Measurements from ENCODE around the gene LANCL3.

LANCL3 gene

DNA sequence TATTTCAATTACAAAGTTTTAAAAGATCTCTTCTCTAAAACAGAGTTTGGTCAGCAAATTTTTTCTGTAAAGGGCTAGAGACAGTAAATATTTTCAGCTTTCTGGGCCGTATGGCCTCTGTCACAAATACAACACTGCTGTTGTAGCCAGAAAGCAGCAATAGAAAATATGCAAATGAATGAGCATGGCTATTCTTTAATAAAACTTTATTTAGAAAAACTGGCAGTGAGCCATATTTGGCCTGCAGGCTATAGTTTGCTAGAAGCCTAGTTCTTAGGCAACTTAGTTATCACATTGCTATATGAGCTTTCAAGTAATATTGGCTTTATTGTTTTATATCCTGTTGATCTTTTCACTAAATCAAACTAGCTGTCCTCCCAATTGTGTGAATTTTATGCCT lies 87.6 kb downstream of the LANCL3 start:
- Histone ChIP-seq H3K79me2 (ENCODE audit: control insufficient read depth, insufficient read depth, low read length) (no peaks in the 10 kb centered on the region), H2BK5ac (ENCODE audit: low read length) (no peak overlapping the region), H3K9ac (ENCODE audit: low read length) (no peak overlapping the region), H2AK5ac (ENCODE audit: low read length) (no peak overlapping the region), H3K18ac (ENCODE audit: low read length) (no peak overlapping the region), H3K4me1 (ENCODE audit: control insufficient read depth, low read depth, low read length) (no peaks in the 10 kb centered on the region), H3K4ac (ENCODE audit: low read depth, low read length) (no peak overlapping the region), H3K27ac (ENCODE audit: low read depth, low read length) (no peak overlapping the region), H3K27me3 (ENCODE audit: insufficient read depth, low read length, poor library complexity) (no peaks in the 10 kb centered on the region), H3K4me3 (ENCODE audit: low read length) (no peak overlapping the region), H2BK15ac (replicated peaks; ENCODE audit: low read depth) (no peak overlapping the region), H4K5ac (ENCODE audit: low read length) (no peak overlapping the region), H3K4me2 (ENCODE audit: low read length) (no peak overlapping the region), H2BK120ac (ENCODE audit: low read depth, low read length) (no peak overlapping the region), H4K8ac (ENCODE audit: low read depth, low read length) (no peak overlapping the region), H3K23ac (ENCODE audit: low read length) (no peak overlapping the region), H3K79me1 (ENCODE audit: low read length) (no peaks in the 10 kb centered on the region), H3K56ac (ENCODE audit: low read length) (no peak overlapping the region), H3K36me3 (ENCODE audit: control insufficient read depth, insufficient read depth, low read length) (no peaks in the 10 kb centered on the region)
- no peak for DNase-seq
- no CpG with 5 or more reads among the region's 1 CpG for WGBS (ENCODE audit: extremely low coverage, insufficient coverage, low lambda C conversion rate)

GRCh38 chrX:37662181-37662580 lies 90.7 kb downstream of the LANCL3 start:
- no peak overlapping the region for H4K8ac ChIP-seq (ENCODE audit: low read depth, low read length)
- H2BK5ac ChIP-seq (ENCODE audit: low read length) = no peak overlapping the region
- H2BK120ac ChIP-seq (ENCODE audit: low read depth, low read length) = no peak overlapping the region
- H3K4ac ChIP-seq (ENCODE audit: low read depth, low read length) = no peak overlapping the region
- H3K27ac ChIP-seq (ENCODE audit: low read depth, low read length) = no peak overlapping the region
- no peaks in the 10 kb centered on the region for H3K79me2 ChIP-seq (ENCODE audit: control insufficient read depth, insufficient read depth, low read length)
- no peak overlapping the region for H3K9ac ChIP-seq (ENCODE audit: low read length)
- H4K5ac ChIP-seq (ENCODE audit: low read length) = no peak overlapping the region
- no peaks in the 10 kb centered on the region for H3K27me3 ChIP-seq (ENCODE audit: insufficient read depth, low read length, poor library complexity)
- no peak overlapping the region for H2BK15ac ChIP-seq (replicated peaks; ENCODE audit: low read depth)
- no peak overlapping the region for H2AK5ac ChIP-seq (ENCODE audit: low read length)
- H3K4me3 ChIP-seq (ENCODE audit: low read length) = no peak overlapping the region
- no peak overlapping the region for H3K56ac ChIP-seq (ENCODE audit: low read length)
- WGBS (ENCODE audit: extremely low coverage, insufficient coverage, low lambda C conversion rate) = no CpG with 5 or more reads among the region's 4 CpGs
- no peaks in the 10 kb centered on the region for H3K36me3 ChIP-seq (ENCODE audit: control insufficient read depth, insufficient read depth, low read length)
- H3K4me2 ChIP-seq (ENCODE audit: low read length) = no peak overlapping the region
- H3K23ac ChIP-seq (ENCODE audit: low read length) = no peak overlapping the region
- H3K4me1 ChIP-seq (ENCODE audit: control insufficient read depth, low read depth, low read length) = no peaks in the 10 kb centered on the region
- no peak overlapping the region for H3K18ac ChIP-seq (ENCODE audit: low read length)
- no peak for DNase-seq
- H3K79me1 ChIP-seq (ENCODE audit: low read length) = no peaks in the 10 kb centered on the region

DNA sequence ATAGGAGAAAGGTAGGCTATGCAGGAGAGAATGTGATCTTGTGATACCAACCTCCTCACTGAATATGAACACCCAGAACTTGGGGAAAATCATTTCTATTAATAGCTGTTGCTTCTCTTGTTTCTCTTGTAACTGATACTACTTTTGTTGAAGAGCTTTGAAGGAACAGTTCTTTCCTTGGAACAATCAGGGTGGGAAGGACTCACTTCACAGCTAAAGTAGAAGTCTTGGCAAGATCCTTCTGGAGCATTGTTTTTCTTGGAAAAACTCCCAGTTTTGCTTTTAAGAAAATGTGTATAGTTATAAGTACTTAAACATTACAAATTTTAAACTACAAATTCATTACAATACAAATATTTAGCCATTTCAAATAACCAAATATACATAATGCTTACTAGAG lies 95.1 kb downstream of the LANCL3 start:
- H2BK120ac ChIP-seq (ENCODE audit: low read depth, low read length) = no peak overlapping the region
- no peak overlapping the region for H3K4me2 ChIP-seq (ENCODE audit: low read length)
- H3K23ac ChIP-seq (ENCODE audit: low read length) = no peak overlapping the region

DNA sequence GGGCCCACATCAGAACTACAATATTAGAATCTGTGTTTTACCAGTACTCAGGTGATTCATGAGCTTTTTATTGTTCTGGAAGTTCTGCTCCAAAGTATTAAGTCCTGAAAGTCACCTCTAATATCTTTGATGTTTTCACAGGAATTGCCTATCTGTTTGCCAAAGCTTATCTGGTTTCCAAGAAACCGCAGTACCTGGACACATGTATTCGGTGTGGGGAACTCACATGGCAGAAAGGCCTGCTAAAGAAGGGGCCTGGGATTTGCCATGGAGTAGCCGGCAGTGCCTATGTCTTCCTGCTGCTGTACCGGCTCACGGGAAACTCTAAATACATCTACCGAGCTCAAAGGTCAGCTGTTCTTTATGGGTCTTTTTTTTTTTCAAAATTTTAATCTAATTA lies 95.7 kb downstream of the LANCL3 start:
- Histone ChIP-seq H2BK15ac (replicated peaks; ENCODE audit: low read depth) (no peak overlapping the region), H3K4ac (ENCODE audit: low read depth, low read length) (no peak overlapping the region), H3K4me3 (ENCODE audit: low read length) (no peak overlapping the region), H3K56ac (ENCODE audit: low read length) (no peak overlapping the region), H2BK5ac (ENCODE audit: low read length) (no peak overlapping the region), H3K23ac (ENCODE audit: low read length) (no peak overlapping the region), H3K27ac (ENCODE audit: low read depth, low read length) (no peak overlapping the region), H3K36me3 (ENCODE audit: control insufficient read depth, insufficient read depth, low read length) (no peaks in the 10 kb centered on the region), H3K9ac (ENCODE audit: low read length) (no peak overlapping the region), H3K4me2 (ENCODE audit: low read length) (no peak overlapping the region), H2AK5ac (ENCODE audit: low read length) (no peak overlapping the region), H4K8ac (ENCODE audit: low read depth, low read length) (no peak overlapping the region), H3K18ac (ENCODE audit: low read length) (no peak overlapping the region), H3K27me3 (ENCODE audit: insufficient read depth, low read length, poor library complexity) (no peaks in the 10 kb centered on the region), H3K79me1 (ENCODE audit: low read length) (no peaks in the 10 kb centered on the region), H3K4me1 (ENCODE audit: control insufficient read depth, low read depth, low read length) (no peaks in the 10 kb centered on the region), H4K5ac (ENCODE audit: low read length) (no peak overlapping the region), H2BK120ac (ENCODE audit: low read depth, low read length) (no peak overlapping the region), H3K79me2 (ENCODE audit: control insufficient read depth, insufficient read depth, low read length) (no peaks in the 10 kb centered on the region)
- no peak for DNase-seq
- no CpG with 5 or more reads among the region's 6 CpGs for WGBS (ENCODE audit: extremely low coverage, insufficient coverage, low lambda C conversion rate)

More for the DNA sequence above, 95.1 kb downstream of the LANCL3 start:
- Histone ChIP-seq H3K4me1 (ENCODE audit: control insufficient read depth, low read depth, low read length) (no peaks in the 10 kb centered on the region), H4K8ac (ENCODE audit: low read depth, low read length) (no peak overlapping the region), H3K79me1 (ENCODE audit: low read length) (no peaks in the 10 kb centered on the region), H4K5ac (ENCODE audit: low read length) (no peak overlapping the region), H3K9ac (ENCODE audit: low read length) (no peak overlapping the region), H2BK5ac (ENCODE audit: low read length) (no peak overlapping the region), H3K36me3 (ENCODE audit: control insufficient read depth, insufficient read depth, low read length) (no peaks in the 10 kb centered on the region), H3K18ac (ENCODE audit: low read length) (no peak overlapping the region), H3K79me2 (ENCODE audit: control insufficient read depth, insufficient read depth, low read length) (no peaks in the 10 kb centered on the region), H3K56ac (ENCODE audit: low read length) (no peak overlapping the region), H3K27ac (ENCODE audit: low read depth, low read length) (no peak overlapping the region), H3K4ac (ENCODE audit: low read depth, low read length) (no peak overlapping the region), H2BK15ac (replicated peaks; ENCODE audit: low read depth) (no peak overlapping the region), H3K27me3 (ENCODE audit: insufficient read depth, low read length, poor library complexity) (no peaks in the 10 kb centered on the region), H2AK5ac (ENCODE audit: low read length) (no peak overlapping the region), H3K4me3 (ENCODE audit: low read length) (no peak overlapping the region)
- DNase-seq = no peak

GRCh38 chrX:37672563-37672962 lies 101.1 kb downstream of the LANCL3 start:
- H3K79me1 ChIP-seq (ENCODE audit: low read length) = no peaks in the 10 kb centered on the region
- H2BK5ac ChIP-seq (ENCODE audit: low read length) = no peak overlapping the region
- H3K4me1 ChIP-seq (ENCODE audit: control insufficient read depth, low read depth, low read length) = no peaks in the 10 kb centered on the region
- no peaks in the 10 kb centered on the region for H3K79me2 ChIP-seq (ENCODE audit: control insufficient read depth, insufficient read depth, low read length)
- H3K27ac ChIP-seq (ENCODE audit: low read depth, low read length) = no peak overlapping the region
- H3K4me2 ChIP-seq (ENCODE audit: low read length) = no peak overlapping the region
- no peaks in the 10 kb centered on the region for H3K36me3 ChIP-seq (ENCODE audit: control insufficient read depth, insufficient read depth, low read length)
- WGBS (ENCODE audit: extremely low coverage, insufficient coverage, low lambda C conversion rate) = no CpG with 5 or more reads among the region's 4 CpGs
- H3K4me3 ChIP-seq (ENCODE audit: low read length) = no peak overlapping the region
- no peak overlapping the region for H2BK120ac ChIP-seq (ENCODE audit: low read depth, low read length)
- no peak overlapping the region for H2AK5ac ChIP-seq (ENCODE audit: low read length)
- no peak overlapping the region for H3K56ac ChIP-seq (ENCODE audit: low read length)
- no peak overlapping the region for H3K9ac ChIP-seq (ENCODE audit: low read length)
- no peak overlapping the region for H3K18ac ChIP-seq (ENCODE audit: low read length)
- no peak overlapping the region for H4K5ac ChIP-seq (ENCODE audit: low read length)
- H3K23ac ChIP-seq (ENCODE audit: low read length) = no peak overlapping the region
- H2BK15ac ChIP-seq (replicated peaks; ENCODE audit: low read depth) = no peak overlapping the region
- H4K8ac ChIP-seq (ENCODE audit: low read depth, low read length) = no peak overlapping the region
- H3K4ac ChIP-seq (ENCODE audit: low read depth, low read length) = no peak overlapping the region
- no peaks in the 10 kb centered on the region for H3K27me3 ChIP-seq (ENCODE audit: insufficient read depth, low read length, poor library complexity)
- DNase-seq = no peak

DNA sequence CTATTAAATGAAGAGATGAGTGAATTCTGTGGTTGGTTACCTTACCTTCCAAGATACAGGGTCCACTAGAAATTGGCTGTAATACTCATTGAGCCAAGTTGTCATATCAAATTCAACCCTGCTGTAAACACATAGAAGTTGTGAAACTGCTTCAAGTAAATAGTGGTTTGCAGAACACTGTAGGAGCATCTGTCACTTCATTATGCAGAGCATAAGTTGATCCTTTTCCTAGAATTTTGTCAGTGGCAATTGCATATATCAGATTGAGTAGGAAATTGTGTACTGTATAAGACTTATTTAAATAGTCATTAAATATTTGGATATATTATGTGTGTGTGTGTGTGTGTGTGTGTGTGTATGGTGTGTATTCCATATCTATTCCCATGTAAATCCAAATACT lies 105.3 kb downstream of the LANCL3 start:
- Histone ChIP-seq H3K4me3 (ENCODE audit: low read length) (no peak overlapping the region), H3K23ac (ENCODE audit: low read length) (no peak overlapping the region), H3K4me1 (ENCODE audit: control insufficient read depth, low read depth, low read length) (no peaks in the 10 kb centered on the region), H2BK120ac (ENCODE audit: low read depth, low read length) (no peak overlapping the region), H3K56ac (ENCODE audit: low read length) (no peak overlapping the region), H3K4me2 (ENCODE audit: low read length) (no peak overlapping the region), H2BK5ac (ENCODE audit: low read length) (no peak overlapping the region), H3K27ac (ENCODE audit: low read depth, low read length) (no peak overlapping the region), H3K27me3 (ENCODE audit: insufficient read depth, low read length, poor library complexity) (no peaks in the 10 kb centered on the region), H3K79me2 (ENCODE audit: control insufficient read depth, insufficient read depth, low read length) (no peaks in the 10 kb centered on the region), H3K4ac (ENCODE audit: low read depth, low read length) (no peak overlapping the region), H2AK5ac (ENCODE audit: low read length) (no peak overlapping the region), H3K36me3 (ENCODE audit: control insufficient read depth, insufficient read depth, low read length) (no peaks in the 10 kb centered on the region), H3K18ac (ENCODE audit: low read length) (no peak overlapping the region), H4K8ac (ENCODE audit: low read depth, low read length) (no peak overlapping the region), H3K9ac (ENCODE audit: low read length) (no peak overlapping the region), H3K79me1 (ENCODE audit: low read length) (no peaks in the 10 kb centered on the region), H2BK15ac (replicated peaks; ENCODE audit: low read depth) (no peak overlapping the region), H4K5ac (ENCODE audit: low read length) (no peak overlapping the region)
- DNase-seq = no peak
